ENCODE measurements around the gene GALNT14.

GALNT14 gene

DNA sequence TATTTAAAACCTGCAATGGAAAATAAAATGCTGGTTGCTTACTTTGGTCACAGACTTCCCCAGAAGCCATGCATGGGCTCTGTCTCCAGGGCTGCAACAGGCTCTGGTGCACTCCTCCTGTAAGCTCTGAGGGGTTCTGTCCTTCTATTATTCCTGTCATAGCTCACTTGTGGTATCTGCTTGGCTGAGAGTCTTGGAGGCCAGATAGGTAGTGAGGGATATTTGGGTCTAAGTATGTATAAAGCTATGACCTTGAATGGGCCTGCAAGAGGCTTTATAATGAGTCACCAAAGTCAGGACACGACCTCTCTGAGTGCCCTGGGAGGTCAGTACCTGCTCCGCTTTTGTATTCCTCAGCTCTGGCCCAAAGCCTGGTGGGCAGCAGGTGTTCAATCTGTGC lies 189.4 kb downstream of the GALNT14 start:
- TF ChIP-seq GLIS3 (CRISPR knock-in tag; IDR thresholded peaks at IDR 0.05) (no peak), TCF4 (CRISPR knock-in tag; IDR thresholded peaks at IDR 0.05; ENCODE audit: borderline replicate concordance) (no peak), POU6F1 (CRISPR knock-in tag; IDR thresholded peaks at IDR 0.05; ENCODE audit: borderline replicate concordance, low read depth) (no peak), TSHZ2 (CRISPR knock-in tag; IDR thresholded peaks at IDR 0.05) (no peak), PPARA (CRISPR knock-in tag; IDR thresholded peaks at IDR 0.05; ENCODE audit: borderline replicate concordance) (no peak), CSDC2 (CRISPR knock-in tag; IDR thresholded peaks at IDR 0.05) (no peak), ISL1 (CRISPR knock-in tag; IDR thresholded peaks at IDR 0.05) (no peak), ZNF70 (CRISPR knock-in tag; IDR thresholded peaks at IDR 0.05) (no peak), BACH2 (CRISPR knock-in tag; IDR thresholded peaks at IDR 0.05; ENCODE audit: borderline replicate concordance) (no peak), ARNTL (CRISPR knock-in tag; IDR thresholded peaks at IDR 0.05; ENCODE audit: borderline replicate concordance, low read depth) (no peak)
- TF ChIP-seq, protein P1, sequence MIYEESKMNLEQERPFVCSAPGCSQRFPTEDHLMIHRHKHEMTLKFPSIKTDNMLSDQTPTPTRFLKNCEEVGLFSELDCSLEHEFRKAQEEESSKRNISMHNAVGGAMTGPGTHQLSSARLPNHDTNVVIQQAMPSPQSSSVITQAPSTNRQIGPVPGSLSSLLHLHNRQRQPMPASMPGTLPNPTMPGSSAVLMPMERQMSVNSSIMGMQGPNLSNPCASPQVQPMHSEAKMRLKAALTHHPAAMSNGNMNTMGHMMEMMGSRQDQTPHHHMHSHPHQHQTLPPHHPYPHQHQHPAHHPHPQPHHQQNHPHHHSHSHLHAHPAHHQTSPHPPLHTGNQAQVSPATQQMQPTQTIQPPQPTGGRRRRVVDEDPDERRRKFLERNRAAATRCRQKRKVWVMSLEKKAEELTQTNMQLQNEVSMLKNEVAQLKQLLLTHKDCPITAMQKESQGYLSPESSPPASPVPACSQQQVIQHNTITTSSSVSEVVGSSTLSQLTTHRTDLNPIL (CRISPR knock-in tag; IDR thresholded peaks at IDR 0.05; ENCODE audit: low read depth): no peak
- ATAC-seq: no peak

GRCh38 chr2:30948130-30948529 lies 190.1 kb downstream of the GALNT14 start:
- no peak for ATAC-seq
- TF ChIP-seq SNAI2 (CRISPR knock-in tag; IDR thresholded peaks at IDR 0.05): no peak
- TF ChIP-seq TOX (CRISPR knock-in tag; IDR thresholded peaks at IDR 0.05; ENCODE audit: borderline replicate concordance): no peak
- no peak for TF ChIP-seq RARB (CRISPR knock-in tag; IDR thresholded peaks at IDR 0.05)
- no peak for TF ChIP-seq POU6F1 (CRISPR knock-in tag; IDR thresholded peaks at IDR 0.05; ENCODE audit: borderline replicate concordance, low read depth)
- no peak for TF ChIP-seq ARNTL (CRISPR knock-in tag; IDR thresholded peaks at IDR 0.05; ENCODE audit: borderline replicate concordance, low read depth)

GRCh38 chr2:30947686-30948085 lies 190.6 kb downstream of the GALNT14 start:
- TF ChIP-seq TOX (CRISPR knock-in tag; IDR thresholded peaks at IDR 0.05; ENCODE audit: borderline replicate concordance) (no peak), ZFP3 (CRISPR knock-in tag; IDR thresholded peaks at IDR 0.05) (no peak), ZC3H10 (CRISPR knock-in tag; IDR thresholded peaks at IDR 0.05) (no peak), ZNF70 (CRISPR knock-in tag; IDR thresholded peaks at IDR 0.05) (no peak), SNAI2 (CRISPR knock-in tag; IDR thresholded peaks at IDR 0.05) (no peak), PPARA (CRISPR knock-in tag; IDR thresholded peaks at IDR 0.05; ENCODE audit: borderline replicate concordance) (no peak), RARB (CRISPR knock-in tag; IDR thresholded peaks at IDR 0.05) (no peak), POU6F1 (CRISPR knock-in tag; IDR thresholded peaks at IDR 0.05; ENCODE audit: borderline replicate concordance, low read depth) (no peak), ZFP30 (CRISPR knock-in tag; IDR thresholded peaks at IDR 0.05) (no peak), ARNTL (CRISPR knock-in tag; IDR thresholded peaks at IDR 0.05; ENCODE audit: borderline replicate concordance, low read depth) (no peak), OSR1 (CRISPR knock-in tag; IDR thresholded peaks at IDR 0.05) (no peak), ISL1 (CRISPR knock-in tag; IDR thresholded peaks at IDR 0.05) (no peak)
- TF ChIP-seq, protein P2, sequence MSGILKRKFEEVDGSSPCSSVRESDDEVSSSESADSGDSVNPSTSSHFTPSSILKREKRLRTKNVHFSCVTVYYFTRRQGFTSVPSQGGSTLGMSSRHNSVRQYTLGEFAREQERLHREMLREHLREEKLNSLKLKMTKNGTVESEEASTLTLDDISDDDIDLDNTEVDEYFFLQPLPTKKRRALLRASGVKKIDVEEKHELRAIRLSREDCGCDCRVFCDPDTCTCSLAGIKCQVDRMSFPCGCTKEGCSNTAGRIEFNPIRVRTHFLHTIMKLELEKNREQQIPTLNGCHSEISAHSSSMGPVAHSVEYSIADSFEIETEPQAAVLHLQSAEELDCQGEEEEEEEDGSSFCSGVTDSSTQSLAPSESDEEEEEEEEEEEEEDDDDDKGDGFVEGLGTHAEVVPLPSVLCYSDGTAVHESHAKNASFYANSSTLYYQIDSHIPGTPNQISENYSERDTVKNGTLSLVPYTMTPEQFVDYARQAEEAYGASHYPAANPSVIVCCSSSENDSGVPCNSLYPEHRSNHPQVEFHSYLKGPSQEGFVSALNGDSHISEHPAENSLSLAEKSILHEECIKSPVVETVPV (CRISPR knock-in tag; IDR thresholded peaks at IDR 0.05): no peak
- TF ChIP-seq, protein P1 (CRISPR knock-in tag; IDR thresholded peaks at IDR 0.05; ENCODE audit: low read depth): no peak

More at GRCh38 chr2:30947686-30948085, 190.6 kb downstream of the GALNT14 start:
- ATAC-seq: no peak
